Right cardiac atrium (tissue), 5 donors: ENCODE measurements around the gene ZCCHC9. TPM values are rescaled to one million over a fixed set of nuclear protein-coding genes. Genes with fewer than 3 reads are reported as not detected.
"Not testable (repeated sequence)": the region's sequence is repeated elsewhere in the genome, so short reads cannot be mapped to it uniquely, and the experiment has no call there.

Experiments
- ATAC-seq, 2 donors: fragments of 200-7000 bp; cut with Tn5 transposase; one replicate each; pipeline versions ENCODE4 v1.8.0 to v1.9.1; 2020; ENCODE audit warnings: moderate library complexity in 2 of 2, mild to moderate bottlenecking in 1 of 2
- DNase-seq, 3 donors: peaks; one replicate each; pipeline ENCODE4 v3.0.0-alpha.2; 2020
- H3K27ac ChIP-seq: one replicate; pipeline ENCODE4 v1.5.1; 2013; ENCODE audit warnings: mild to moderate bottlenecking, low read length, control low read depth, moderate library complexity
- H3K27me3 ChIP-seq: one replicate; pipeline ENCODE4 v1.6.1; 2013; ENCODE audit not compliant: control insufficient read depth, insufficient read depth
- H3K4me1 ChIP-seq: one replicate; pipeline ENCODE4 v1.6.1; 2013; ENCODE audit warnings: low read length; ENCODE audit not compliant: control insufficient read depth, insufficient read depth
- H3K4me3 ChIP-seq: one replicate; pipeline ENCODE4 v1.5.1; 2013; ENCODE audit warnings: low read length, control low read depth
- H3K9me3 ChIP-seq: one replicate; pipeline ENCODE4 v1.6.1; 2013; ENCODE audit warnings: low read length; ENCODE audit not compliant: control insufficient read depth
- WGBS: extraction: QIAGEN DNeasy Blood & Tissue Kit; methylation state at CpG from one replicate; pipeline ENCODE4 v1.1.7; 2013; 5-methylcytosine and 5-hydroxymethylcytosine counted together
- intact Hi-C, 4 donors: fragments of 100-400 bp; cut with DNase I; formaldehyde crosslinking; loops; one replicate each; pipeline versions ENCODE4 v1.11.0 to v1.14.0; 2022 to 2023
- long read RNA-seq, 4 donors: library from polyadenylated mRNA; unstranded; transcript quantifications; one replicate each; pipeline ENCODE4 v2.0.0, GENCODE V29; 2020 to 2021
- polyA plus RNA-seq: library from polyadenylated mRNA; stranded (reverse); fragments of 200-250 nt; gene quantifications from one replicate; pipeline ENCODE4 v1.2.3, GENCODE V29; 2013
- total RNA-seq, 4 donors: library from RNA; stranded (reverse); fragmentation: NEBNext Ultra II Directional; extraction: Animal tissue kit (Norgen Biotek cat#: 25700); gene quantifications; one replicate each; pipeline ENCODE4 v1.2.1, GENCODE V29; 2021
- donor health status: healthy with polysubstance abuse.
- donor health status: DM: no; HTN: yes; CAD: no.
- donor health status: DM: no; HTN: no; CAD: no.
- donor health status: DM: no; HTN: yes; CAD: no; lungs with severe emphysema.
- donor health status: DM: yes; HTN: yes; CAD: no.

Gene ZCCHC9, protein sequence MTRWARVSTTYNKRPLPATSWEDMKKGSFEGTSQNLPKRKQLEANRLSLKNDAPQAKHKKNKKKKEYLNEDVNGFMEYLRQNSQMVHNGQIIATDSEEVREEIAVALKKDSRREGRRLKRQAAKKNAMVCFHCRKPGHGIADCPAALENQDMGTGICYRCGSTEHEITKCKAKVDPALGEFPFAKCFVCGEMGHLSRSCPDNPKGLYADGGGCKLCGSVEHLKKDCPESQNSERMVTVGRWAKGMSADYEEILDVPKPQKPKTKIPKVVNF
- total RNA-seq (10 to 100 TPM; 13.0 to 17.0 (median 13.8) TPM), polyA plus RNA-seq (17.3 TPM)
- long read RNA-seq, donor 1, partial matches to known transcripts: 0 of 5 reads
- long read RNA-seq, donor 1, other reads (novel, unspliced or antisense): 1 of 5 reads
- long read RNA-seq, donor 2, partial matches to known transcripts: 0 of 4 reads
- long read RNA-seq, donor 2, other reads (novel, unspliced or antisense): 0 of 4 reads
- long read RNA-seq, donor 3, partial matches to known transcripts: 0 of 3 reads
- long read RNA-seq, donor 3, other reads (novel, unspliced or antisense): 0 of 3 reads
- long read RNA-seq, donor 4, partial matches to known transcripts: 0 of 3 reads
- long read RNA-seq, donor 4, other reads (novel, unspliced or antisense): 0 of 3 reads

GRCh38 chr5:81301271-81302015 is at the start of gene ZCCHC9:
Gene ZCCHC9, plus strand, starts transcription at chr5:81301587. Its CDS starts 3,171 bp downstream, at chr5:81304758.
- intact Hi-C loops: no loop called here
- Histone ChIP-seq H3K4me3 (peak within 1 kb of the TSS; percentile 61), H3K27ac (peak within 1 kb of the TSS; percentile 90), H3K27me3 (no peaks in the 10 kb centered on the region), H3K4me1 (peaks cover 5% of the 10 kb centered on the region), H3K9me3 (no peaks in the 10 kb centered on the region)
- DNase-seq (peak; percentile 95 to 98 (median 97)), ATAC-seq (peak; percentile 98)
- WGBS: under 1% methylated on average over 54 of the region's 54 CpGs

GRCh38 chr5:81251922-81252321 is 49.5 kb upstream of the ZCCHC9 start:
- no peaks in the 10 kb centered on the region for H3K9me3 ChIP-seq
- 43% methylated on average over 5 of the region's 5 CpGs for WGBS
- H3K27me3 ChIP-seq: no peaks in the 10 kb centered on the region
- DNase-seq (no peak), ATAC-seq (peak; percentile 50 to 52)
- H3K4me3 ChIP-seq: no peak overlapping the region
- intact Hi-C loops: no loop called here
- H3K27ac ChIP-seq: no peak overlapping the region
- peaks cover 8% of the 10 kb centered on the region for H3K4me1 ChIP-seq

DNA sequence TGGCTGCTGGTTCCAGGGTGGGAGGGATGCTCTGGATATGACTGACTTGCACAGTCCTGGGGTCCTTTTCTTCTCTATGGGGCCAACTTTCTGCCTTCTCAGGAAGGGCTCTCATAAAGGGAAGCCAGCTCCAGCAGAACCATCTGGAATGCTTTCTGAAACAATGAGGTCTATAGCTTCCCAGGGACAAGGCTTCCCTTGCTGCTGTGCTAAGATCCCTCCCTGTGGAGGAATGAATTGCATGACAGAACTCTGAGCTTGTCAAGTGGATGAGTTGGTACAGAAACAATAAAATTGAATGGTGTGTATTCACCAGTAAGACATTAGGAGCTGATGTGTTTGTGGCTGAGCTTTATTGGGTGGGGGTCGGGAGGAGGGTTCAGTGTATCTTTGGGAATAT is 48.5 kb upstream of the ZCCHC9 start:
- Histone ChIP-seq H3K4me1 (peaks cover 7% of the 10 kb centered on the region), H3K9me3 (no peaks in the 10 kb centered on the region), H3K27ac (no peak overlapping the region), H3K4me3 (no peak overlapping the region), H3K27me3 (no peaks in the 10 kb centered on the region)
- WGBS: 96% methylated on average over 1 of the region's 1 CpG
- ATAC-seq: no peak
- intact Hi-C loops: no loop called here
- DNase-seq: no peak

- intact Hi-C loops: no loop called here
- H3K4me3 ChIP-seq: no peak overlapping the region
- H3K4me1 ChIP-seq: peaks cover 3% of the 10 kb centered on the region
- no peaks in the 10 kb centered on the region for H3K9me3 ChIP-seq
- DNase-seq: no peak
- ATAC-seq: no peak
- H3K27ac ChIP-seq: no peak overlapping the region
- WGBS: 80% methylated on average over 4 of the region's 4 CpGs
- H3K27me3 ChIP-seq: no peaks in the 10 kb centered on the region
Measured at GRCh38 chr5:81253875-81254274, 47.5 kb upstream of the ZCCHC9 start.

DNA sequence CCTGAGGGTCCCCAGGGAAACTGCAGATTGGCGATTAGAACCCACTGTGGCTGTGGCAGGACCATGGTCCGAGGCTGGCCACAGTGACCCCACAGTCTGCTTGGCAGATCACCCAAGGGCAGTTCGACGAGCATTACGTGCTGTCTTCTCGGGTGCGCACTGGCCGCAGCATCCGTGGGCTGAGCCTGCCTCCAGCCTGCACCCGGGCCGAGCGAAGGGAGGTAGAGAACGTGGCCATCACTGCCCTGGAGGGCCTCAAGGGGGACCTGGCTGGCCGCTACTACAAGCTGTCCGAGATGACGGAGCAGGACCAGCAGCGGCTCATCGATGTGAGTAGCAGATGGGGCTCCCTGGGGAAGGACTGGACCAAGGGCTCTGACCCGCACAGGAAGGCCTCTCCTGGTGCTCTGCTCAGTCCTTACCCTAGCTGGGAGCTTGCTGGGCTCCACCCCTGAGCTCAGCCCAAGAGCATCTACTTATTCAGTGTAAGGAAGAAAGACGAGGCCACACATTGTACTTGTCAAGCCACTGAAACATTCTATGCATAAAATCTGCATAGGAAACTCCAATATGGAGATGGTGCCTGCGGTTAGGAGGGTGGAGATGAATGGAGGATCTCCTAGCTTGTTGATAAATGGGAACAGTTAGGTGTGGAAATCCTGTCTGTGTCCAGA is 46.4 kb upstream of the ZCCHC9 start:
- Histone ChIP-seq H3K27ac (no peak overlapping the region), H3K4me3 (no peak overlapping the region), H3K4me1 (peaks cover 3% of the 10 kb centered on the region), H3K27me3 (no peaks in the 10 kb centered on the region), H3K9me3 (no peaks in the 10 kb centered on the region)
- WGBS: 97% methylated on average over 21 of the region's 21 CpGs
- ATAC-seq: peak in 1 of 2 donors; percentile 12
- intact Hi-C loops: no loop called here
- DNase-seq: peak in 1 of 3 donors; percentile 25

GRCh38 chr5:81256766-81257165 is 44.6 kb upstream of the ZCCHC9 start:
- no peak overlapping the region for H3K27ac ChIP-seq
- DNase-seq (no peak), ATAC-seq (no peak)
- no peak overlapping the region for H3K4me3 ChIP-seq
- no peaks in the 10 kb centered on the region for H3K4me1 ChIP-seq
- no peaks in the 10 kb centered on the region for H3K9me3 ChIP-seq
- H3K27me3 ChIP-seq: no peaks in the 10 kb centered on the region
- intact Hi-C loops: no loop called here
- 57% methylated on average over 1 of the region's 1 CpG for WGBS

- WGBS: 93% methylated on average over 1 of the region's 1 CpG
- H3K27ac ChIP-seq, H3K4me1 ChIP-seq, intact Hi-C loops, H3K4me3 ChIP-seq, ATAC-seq, DNase-seq, H3K9me3 ChIP-seq, H3K27me3 ChIP-seq: not testable (repeated sequence)
Measured at GRCh38 chr5:81262796-81263195, 38.6 kb upstream of the ZCCHC9 start.

- DNase-seq (no peak), ATAC-seq (no peak)
- no peak overlapping the region for H3K27ac ChIP-seq
- H3K4me3 ChIP-seq: no peak overlapping the region
- H3K4me1 ChIP-seq: no peaks in the 10 kb centered on the region
- no peaks in the 10 kb centered on the region for H3K9me3 ChIP-seq
- no peaks in the 10 kb centered on the region for H3K27me3 ChIP-seq
- intact Hi-C loops: no loop called here
Measured at GRCh38 chr5:81265101-81265500, 36.3 kb upstream of the ZCCHC9 start.

DNA sequence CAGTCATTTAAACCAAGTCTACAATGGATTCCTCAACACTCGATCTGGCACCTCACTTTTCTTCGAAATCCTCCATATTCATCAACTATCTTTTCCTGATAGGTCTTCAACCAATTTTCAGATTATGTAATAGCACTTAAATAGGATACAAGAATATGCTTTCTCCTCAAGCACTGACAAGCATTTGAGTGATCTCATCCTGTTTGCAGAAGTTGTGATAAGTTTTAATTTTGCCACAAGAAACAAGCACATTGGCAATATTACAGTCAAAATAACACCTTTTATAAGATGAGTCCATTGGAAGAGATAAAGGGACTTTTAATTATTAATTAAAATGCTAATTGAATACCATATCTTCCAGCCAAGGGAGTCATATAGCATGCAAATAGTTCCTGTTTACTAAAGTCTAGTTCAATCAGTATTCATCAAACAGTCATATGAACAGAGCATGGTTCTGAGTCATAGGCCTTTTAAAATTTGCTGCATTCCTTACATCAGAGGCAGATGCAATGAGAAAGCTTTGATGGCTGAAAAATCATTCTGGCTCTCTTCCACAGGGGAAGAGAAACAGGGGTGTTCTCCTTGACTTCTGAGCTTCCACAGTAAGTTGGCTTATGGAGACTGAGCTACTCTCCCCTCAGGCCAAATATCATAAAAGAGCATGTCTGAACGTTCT is 32.7 kb upstream of the ZCCHC9 start:
- Histone ChIP-seq H3K27me3 (no peaks in the 10 kb centered on the region), H3K4me1 (no peaks in the 10 kb centered on the region), H3K27ac (no peak overlapping the region), H3K9me3 (no peaks in the 10 kb centered on the region), H3K4me3 (no peak overlapping the region)
- DNase-seq: no peak
- ATAC-seq: no peak
- intact Hi-C loops: no loop called here
- 63% methylated on average over 3 of the region's 3 CpGs for whole genome bisulfite sequencing

GRCh38 chr5:81269751-81270393 is 31.5 kb upstream of the ZCCHC9 start:
- ATAC-seq (peak; percentile 19 to 37), DNase-seq (no peak)
- H3K4me1 ChIP-seq: no peaks in the 10 kb centered on the region
- H3K4me3 ChIP-seq: no peak overlapping the region
- 93% methylated on average over 8 of the region's 8 CpGs for WGBS
- no peak overlapping the region for H3K27ac ChIP-seq
- H3K9me3 ChIP-seq: no peaks in the 10 kb centered on the region
- no peaks in the 10 kb centered on the region for H3K27me3 ChIP-seq
- intact Hi-C loops: no loop called here
